Measurements from ENCODE around the gene ARL8A.
"Not testable (repeated sequence)": the region's sequence is repeated elsewhere in the genome, so short reads cannot be mapped to it uniquely, and the experiment has no call there.

ARL8A gene

GRCh38 chr1:202187041-202187671 lies 42.6 kb upstream of the ARL8A start:
- H3K9me3 ChIP-seq (ENCODE audit: control insufficient read depth in 2 of 2, low read length in 2 of 2): no peaks in the 10 kb centered on the region
- H3K27me3 ChIP-seq (ENCODE audit: control insufficient read depth in 2 of 2, insufficient read depth in 2 of 2, low read length in 2 of 2): no peaks in the 10 kb centered on the region
- H3K27ac ChIP-seq (ENCODE audit: low read depth in 2 of 2, low read length in 2 of 2): no peak overlapping the region
- H3K4me3 ChIP-seq (ENCODE audit: low read length in 2 of 2): no peak overlapping the region
- H3K36me3 ChIP-seq (ENCODE audit: control insufficient read depth in 2 of 2, insufficient read depth in 2 of 2, low read length in 2 of 2): no peaks in the 10 kb centered on the region
- H3K9ac ChIP-seq (ENCODE audit: low read depth in 1 of 2, low read length in 2 of 2): no peak overlapping the region
- peaks cover 2 to 14% of the 10 kb centered on the region in 2 donors for H3K4me1 ChIP-seq (ENCODE audit: control insufficient read depth in 2 of 2, insufficient read depth in 2 of 2, low read length in 2 of 2)

GRCh38 chr1:202186327-202186726 lies 41.8 kb upstream of the ARL8A start:
- no peaks in the 10 kb centered on the region for H3K9me3 ChIP-seq (ENCODE audit: control insufficient read depth in 2 of 2, low read length in 2 of 2)
- no peak overlapping the region for H3K27ac ChIP-seq (ENCODE audit: low read depth in 2 of 2, low read length in 2 of 2)

GRCh38 chr1:202184750-202185460 lies 40.4 kb upstream of the ARL8A start:
- Histone ChIP-seq H3K9me3 (ENCODE audit: control insufficient read depth in 2 of 2, low read length in 2 of 2) (no peaks in the 10 kb centered on the region), H3K4me1 (ENCODE audit: control insufficient read depth in 2 of 2, insufficient read depth in 2 of 2, low read length in 2 of 2) (peaks cover 2 to 14% of the 10 kb centered on the region in 2 donors), H3K27ac (ENCODE audit: low read depth in 2 of 2, low read length in 2 of 2) (no peak overlapping the region), H3K27me3 (ENCODE audit: control insufficient read depth in 2 of 2, insufficient read depth in 2 of 2, low read length in 2 of 2) (no peaks in the 10 kb centered on the region), H3K4me3 (ENCODE audit: low read length in 2 of 2) (no peak overlapping the region), H3K9ac (ENCODE audit: low read depth in 1 of 2, low read length in 2 of 2) (no peak overlapping the region), H3K36me3 (ENCODE audit: control insufficient read depth in 2 of 2, insufficient read depth in 2 of 2, low read length in 2 of 2) (no peaks in the 10 kb centered on the region)

More at GRCh38 chr1:202186327-202186726, 41.8 kb upstream of the ARL8A start:
- H3K36me3 ChIP-seq (ENCODE audit: control insufficient read depth in 2 of 2, insufficient read depth in 2 of 2, low read length in 2 of 2): no peaks in the 10 kb centered on the region
- H3K4me1 ChIP-seq (ENCODE audit: control insufficient read depth in 2 of 2, insufficient read depth in 2 of 2, low read length in 2 of 2): peaks cover 2 to 14% of the 10 kb centered on the region in 2 donors
- H3K9ac ChIP-seq (ENCODE audit: low read depth in 1 of 2, low read length in 2 of 2): no peak overlapping the region
- H3K4me3 ChIP-seq (ENCODE audit: low read length in 2 of 2): no peak overlapping the region
- H3K27me3 ChIP-seq (ENCODE audit: control insufficient read depth in 2 of 2, insufficient read depth in 2 of 2, low read length in 2 of 2): no peaks in the 10 kb centered on the region

DNA sequence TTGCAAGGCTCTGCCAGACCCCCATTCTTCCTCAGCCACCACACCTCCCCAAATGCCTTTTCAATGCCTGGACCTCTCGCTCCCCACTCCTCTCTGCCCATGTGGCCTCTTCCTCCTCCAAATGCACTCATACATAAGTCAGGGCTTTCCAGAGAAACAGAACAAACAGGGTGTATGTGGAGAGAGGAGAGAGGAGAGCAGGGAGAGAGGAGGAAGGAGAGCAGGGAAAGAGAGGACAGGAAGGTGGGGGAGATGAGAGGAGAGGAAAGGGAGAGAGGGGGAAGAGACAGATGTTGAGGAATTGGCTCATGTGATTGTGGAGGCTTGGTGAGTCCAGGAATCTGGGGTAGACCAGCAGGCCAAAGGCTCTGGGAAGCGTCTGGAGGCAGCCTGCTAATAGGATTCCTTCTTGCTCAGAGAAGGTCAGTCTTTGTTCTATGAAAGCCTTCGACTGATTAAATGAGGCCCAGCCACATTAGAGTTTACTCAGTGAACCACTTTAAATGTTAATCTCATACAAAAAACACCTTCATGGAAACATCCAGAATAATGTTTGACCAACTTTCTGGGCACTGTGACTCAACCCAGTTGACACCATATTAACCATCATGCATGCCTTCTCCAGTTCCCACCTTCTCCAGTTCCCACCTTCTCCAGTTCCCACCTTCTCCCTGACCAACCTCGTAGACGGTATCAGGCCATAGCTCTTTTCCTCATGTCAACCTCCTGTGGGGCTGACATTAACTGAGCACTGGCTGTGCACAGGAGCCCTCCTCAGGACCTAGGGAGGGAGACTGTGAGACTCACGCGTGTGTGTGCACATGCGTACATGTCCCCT lies 37.7 kb upstream of the ARL8A start:
- Histone ChIP-seq H3K27me3 (ENCODE audit: control insufficient read depth in 2 of 2, insufficient read depth in 2 of 2, low read length in 2 of 2) (no peaks in the 10 kb centered on the region), H3K36me3 (ENCODE audit: control insufficient read depth in 2 of 2, insufficient read depth in 2 of 2, low read length in 2 of 2) (no peaks in the 10 kb centered on the region)

GRCh38 chr1:202181586-202181985 lies 37.0 kb upstream of the ARL8A start:
- Histone ChIP-seq H3K27me3 (ENCODE audit: control insufficient read depth in 2 of 2, insufficient read depth in 2 of 2, low read length in 2 of 2) (no peaks in the 10 kb centered on the region), H3K4me3 (ENCODE audit: low read length in 2 of 2) (no peak overlapping the region), H3K27ac (ENCODE audit: low read depth in 2 of 2, low read length in 2 of 2) (no peak overlapping the region), H3K36me3 (ENCODE audit: control insufficient read depth in 2 of 2, insufficient read depth in 2 of 2, low read length in 2 of 2) (no peaks in the 10 kb centered on the region), H3K9ac (ENCODE audit: low read depth in 1 of 2, low read length in 2 of 2) (no peak overlapping the region), H3K4me1 (ENCODE audit: control insufficient read depth in 2 of 2, insufficient read depth in 2 of 2, low read length in 2 of 2) (peaks cover 0 to 6% of the 10 kb centered on the region in 2 donors), H3K9me3 (ENCODE audit: control insufficient read depth in 2 of 2, low read length in 2 of 2) (no peaks in the 10 kb centered on the region)

More for the DNA sequence above, 37.7 kb upstream of the ARL8A start:
- no peak overlapping the region for H3K4me3 ChIP-seq (ENCODE audit: low read length in 2 of 2)
- no peak overlapping the region for H3K27ac ChIP-seq (ENCODE audit: low read depth in 2 of 2, low read length in 2 of 2)
- peaks cover 2 to 12% of the 10 kb centered on the region in 2 donors for H3K4me1 ChIP-seq (ENCODE audit: control insufficient read depth in 2 of 2, insufficient read depth in 2 of 2, low read length in 2 of 2)
- H3K9me3 ChIP-seq (ENCODE audit: control insufficient read depth in 2 of 2, low read length in 2 of 2): no peaks in the 10 kb centered on the region
- H3K9ac ChIP-seq (ENCODE audit: low read depth in 1 of 2, low read length in 2 of 2): no peak overlapping the region

GRCh38 chr1:202180751-202181139 lies 36.2 kb upstream of the ARL8A start:
- not testable (repeated sequence) for H3K36me3 ChIP-seq (ENCODE audit: control insufficient read depth in 2 of 2, insufficient read depth in 2 of 2, low read length in 2 of 2); H3K9me3 ChIP-seq (ENCODE audit: control insufficient read depth in 2 of 2, low read length in 2 of 2); H3K27me3 ChIP-seq (ENCODE audit: control insufficient read depth in 2 of 2, insufficient read depth in 2 of 2, low read length in 2 of 2); H3K4me3 ChIP-seq (ENCODE audit: low read length in 2 of 2); H3K27ac ChIP-seq (ENCODE audit: low read depth in 2 of 2, low read length in 2 of 2); H3K9ac ChIP-seq (ENCODE audit: low read depth in 1 of 2, low read length in 2 of 2); H3K4me1 ChIP-seq (ENCODE audit: control insufficient read depth in 2 of 2, insufficient read depth in 2 of 2, low read length in 2 of 2)

- no peak overlapping the region for H3K27ac ChIP-seq (ENCODE audit: low read depth in 2 of 2, low read length in 2 of 2)
- peaks cover 0 to 3% of the 10 kb centered on the region in 2 donors for H3K4me1 ChIP-seq (ENCODE audit: control insufficient read depth in 2 of 2, insufficient read depth in 2 of 2, low read length in 2 of 2)
- no peaks in the 10 kb centered on the region for H3K27me3 ChIP-seq (ENCODE audit: control insufficient read depth in 2 of 2, insufficient read depth in 2 of 2, low read length in 2 of 2)
- H3K4me3 ChIP-seq (ENCODE audit: low read length in 2 of 2): no peak overlapping the region
- no peaks in the 10 kb centered on the region for H3K9me3 ChIP-seq (ENCODE audit: control insufficient read depth in 2 of 2, low read length in 2 of 2)
- no peaks in the 10 kb centered on the region for H3K36me3 ChIP-seq (ENCODE audit: control insufficient read depth in 2 of 2, insufficient read depth in 2 of 2, low read length in 2 of 2)
- no peak overlapping the region for H3K9ac ChIP-seq (ENCODE audit: low read depth in 1 of 2, low read length in 2 of 2)
These were observed 35.6 kb upstream of the ARL8A start for GRCh38 chr1:202179828-202180750.

- no peaks in the 10 kb centered on the region for H3K36me3 ChIP-seq (ENCODE audit: control insufficient read depth in 2 of 2, insufficient read depth in 2 of 2, low read length in 2 of 2)
- no peaks in the 10 kb centered on the region for H3K27me3 ChIP-seq (ENCODE audit: control insufficient read depth in 2 of 2, insufficient read depth in 2 of 2, low read length in 2 of 2)
- H3K9me3 ChIP-seq (ENCODE audit: control insufficient read depth in 2 of 2, low read length in 2 of 2): no peaks in the 10 kb centered on the region
- no peak overlapping the region for H3K4me3 ChIP-seq (ENCODE audit: low read length in 2 of 2)
- H3K27ac ChIP-seq (ENCODE audit: low read depth in 2 of 2, low read length in 2 of 2): no peak overlapping the region
- H3K9ac ChIP-seq (ENCODE audit: low read depth in 1 of 2, low read length in 2 of 2): no peak overlapping the region
- H3K4me1 ChIP-seq (ENCODE audit: control insufficient read depth in 2 of 2, insufficient read depth in 2 of 2, low read length in 2 of 2): no peaks in the 10 kb centered on the region
These were observed 32.7 kb upstream of the ARL8A start for GRCh38 chr1:202176949-202177927.

DNA sequence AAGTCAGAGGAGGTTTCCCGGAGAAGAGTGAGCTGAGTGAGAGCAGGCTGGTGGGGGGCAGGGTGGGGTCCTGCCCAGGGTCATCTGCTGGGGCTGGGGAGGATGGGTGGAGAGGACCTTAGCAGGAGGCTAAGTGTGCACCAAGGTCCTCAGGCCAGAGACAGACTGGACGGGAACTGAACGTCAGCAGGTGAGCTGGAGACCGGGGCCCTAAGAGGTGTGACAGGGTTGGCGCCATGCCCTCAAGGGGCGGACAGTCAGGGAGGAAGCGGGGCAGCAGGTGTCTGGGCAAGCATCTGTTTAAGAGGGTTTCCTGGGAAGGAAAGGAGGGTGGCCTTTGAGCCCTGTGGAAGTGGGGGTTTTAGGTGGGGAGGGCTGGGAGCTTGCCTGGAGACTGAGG lies 29.5 kb upstream of the ARL8A start:
- no peaks in the 10 kb centered on the region for H3K36me3 ChIP-seq (ENCODE audit: control insufficient read depth in 2 of 2, insufficient read depth in 2 of 2, low read length in 2 of 2)
- no peaks in the 10 kb centered on the region for H3K4me1 ChIP-seq (ENCODE audit: control insufficient read depth in 2 of 2, insufficient read depth in 2 of 2, low read length in 2 of 2)

More for the DNA sequence above, 29.5 kb upstream of the ARL8A start:
- Histone ChIP-seq H3K4me3 (ENCODE audit: low read length in 2 of 2) (no peak overlapping the region), H3K9me3 (ENCODE audit: control insufficient read depth in 2 of 2, low read length in 2 of 2) (no peaks in the 10 kb centered on the region), H3K27ac (ENCODE audit: low read depth in 2 of 2, low read length in 2 of 2) (no peak overlapping the region), H3K9ac (ENCODE audit: low read depth in 1 of 2, low read length in 2 of 2) (no peak overlapping the region), H3K27me3 (ENCODE audit: control insufficient read depth in 2 of 2, insufficient read depth in 2 of 2, low read length in 2 of 2) (no peaks in the 10 kb centered on the region)
